NCI-H2171 (cell line): ENCODE results near the gene LY6G6D.

Source experiments
- DNase-seq: peaks from one replicate; lab custom pipeline; 2025; lab: John Stamatoyannopoulos, UW

Gene LY6G6D

DNA sequence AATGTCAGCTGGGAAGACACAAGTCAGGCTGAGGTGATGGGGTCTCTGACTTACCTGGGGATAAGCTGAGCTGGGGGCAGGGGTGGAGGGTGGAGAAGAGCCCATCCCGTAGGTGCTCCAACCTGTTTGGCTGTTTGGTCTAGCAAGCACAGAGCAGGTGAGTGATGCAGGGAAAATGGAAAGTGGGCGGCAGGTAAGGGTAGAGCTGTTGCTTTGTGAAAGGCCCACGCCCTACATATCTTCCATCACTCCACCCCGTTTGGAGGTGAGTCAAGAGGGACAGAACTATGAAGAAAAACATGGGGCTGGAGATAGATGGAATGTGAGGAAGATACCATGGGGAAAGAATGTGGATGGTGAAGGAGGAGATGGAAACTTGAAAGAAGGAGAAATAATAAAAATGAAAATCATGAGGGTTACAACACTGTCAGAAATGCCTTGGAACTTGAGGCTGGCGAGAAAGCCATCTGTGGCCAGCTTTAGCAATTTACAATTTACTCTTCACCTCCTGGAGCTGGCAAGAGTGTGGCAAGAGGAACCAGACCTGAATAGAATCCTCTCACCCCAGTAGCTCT lies 5.1 kb downstream of the LY6G6D start:
- no peak for DNase-seq

DNA sequence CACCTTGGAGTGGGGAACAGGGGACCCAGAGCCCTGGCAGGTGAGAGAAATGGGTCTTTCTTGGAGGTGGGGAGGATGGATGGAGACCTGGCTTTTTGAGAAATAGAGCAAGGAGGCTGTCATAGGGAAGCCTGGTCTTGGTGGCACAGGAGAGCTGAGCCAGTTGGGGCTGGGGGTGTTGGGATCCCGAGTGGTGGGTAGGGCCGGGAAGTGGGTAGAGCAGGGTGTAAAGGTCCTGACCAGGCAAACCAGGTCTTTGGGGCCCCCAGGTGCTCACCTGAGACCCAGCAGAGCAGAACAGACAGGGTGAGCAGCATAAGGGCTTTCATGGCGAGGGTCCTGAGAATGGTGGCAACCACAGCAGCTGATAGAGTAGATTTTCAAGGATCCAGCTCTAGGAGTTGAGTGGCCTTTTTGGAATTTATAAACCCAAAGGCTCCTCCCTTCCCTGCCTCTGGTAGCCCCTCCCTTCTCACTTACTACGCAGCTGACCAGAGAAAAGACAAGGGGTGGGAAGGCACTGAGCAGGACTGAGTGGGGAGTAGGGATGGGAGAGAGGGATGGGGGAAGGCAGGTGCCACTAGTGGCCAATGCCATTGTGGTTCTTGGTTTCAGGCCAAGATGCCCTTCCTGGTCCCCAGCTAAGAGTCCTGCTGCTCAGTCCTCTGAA lies 6.3 kb downstream of the LY6G6D start, which contains the start of gene LY6G6C:
LY6G6C (minus strand) TSS at position 396 of the 670 bp plus-strand sequence; CDS start at position 329, 67 bp downstream.
- DNase-seq, result no peak

DNA sequence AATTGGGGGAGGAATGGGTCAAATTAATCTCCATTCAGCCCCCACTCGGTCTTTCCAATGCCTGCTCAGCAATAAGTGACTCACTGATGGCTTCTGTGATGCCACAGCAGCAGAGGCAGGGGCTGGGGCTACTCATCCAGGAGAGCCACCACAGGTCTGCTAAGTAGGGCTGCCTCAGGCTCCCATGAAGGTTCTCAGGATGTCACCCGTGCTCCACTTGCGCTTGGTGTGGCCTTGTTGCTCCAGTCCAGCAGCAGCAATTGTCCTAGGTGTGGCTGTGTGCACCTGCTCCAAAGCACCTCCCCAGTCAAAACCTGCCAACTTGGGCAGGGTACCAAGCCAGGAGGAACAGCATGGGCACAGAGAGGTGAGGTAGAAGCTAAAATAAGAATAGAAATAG lies 7.0 kb downstream of the LY6G6D start:
- no peak for DNase-seq

DNA sequence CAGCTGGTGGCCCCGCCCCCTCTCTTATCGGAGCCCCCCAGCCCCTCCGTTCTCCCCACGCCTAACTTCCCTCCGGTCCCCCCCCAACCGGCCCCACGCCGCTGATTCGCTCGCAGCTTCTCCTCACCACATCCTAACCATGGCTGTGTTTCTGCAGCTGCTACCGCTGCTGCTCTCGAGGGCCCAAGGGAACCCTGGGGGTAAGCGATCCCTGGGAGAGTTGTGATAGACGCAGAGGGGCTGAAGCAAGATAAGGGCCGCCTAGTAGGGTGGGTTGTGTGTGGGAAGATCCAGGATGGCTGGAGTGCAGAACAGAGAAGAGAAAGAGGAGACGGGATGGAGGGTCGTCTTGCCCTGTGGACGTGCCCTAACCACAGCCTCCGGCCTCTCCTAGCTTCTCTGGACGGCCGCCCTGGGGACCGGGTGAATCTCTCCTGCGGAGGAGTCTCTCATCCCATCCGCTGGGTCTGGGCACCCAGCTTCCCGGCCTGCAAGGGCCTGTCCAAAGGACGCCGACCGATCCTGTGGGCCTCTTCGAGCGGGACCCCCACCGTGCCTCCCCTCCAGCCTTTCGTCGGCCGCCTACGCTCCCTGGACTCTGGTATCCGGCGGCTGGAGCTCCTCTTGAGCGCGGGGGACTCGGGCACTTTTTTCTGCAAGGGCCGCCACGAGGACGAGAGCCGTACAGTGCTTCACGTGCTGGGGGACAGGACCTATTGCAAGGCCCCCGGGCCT lies 8.3 kb downstream of the LY6G6D start, which contains the start of gene MPIG6B:
MPIG6B (plus strand) TSS at position 129 of the 735 bp plus-strand sequence; CDS start at position 140, 11 bp downstream.
- DNase-seq, result peak; percentile 9

DNA sequence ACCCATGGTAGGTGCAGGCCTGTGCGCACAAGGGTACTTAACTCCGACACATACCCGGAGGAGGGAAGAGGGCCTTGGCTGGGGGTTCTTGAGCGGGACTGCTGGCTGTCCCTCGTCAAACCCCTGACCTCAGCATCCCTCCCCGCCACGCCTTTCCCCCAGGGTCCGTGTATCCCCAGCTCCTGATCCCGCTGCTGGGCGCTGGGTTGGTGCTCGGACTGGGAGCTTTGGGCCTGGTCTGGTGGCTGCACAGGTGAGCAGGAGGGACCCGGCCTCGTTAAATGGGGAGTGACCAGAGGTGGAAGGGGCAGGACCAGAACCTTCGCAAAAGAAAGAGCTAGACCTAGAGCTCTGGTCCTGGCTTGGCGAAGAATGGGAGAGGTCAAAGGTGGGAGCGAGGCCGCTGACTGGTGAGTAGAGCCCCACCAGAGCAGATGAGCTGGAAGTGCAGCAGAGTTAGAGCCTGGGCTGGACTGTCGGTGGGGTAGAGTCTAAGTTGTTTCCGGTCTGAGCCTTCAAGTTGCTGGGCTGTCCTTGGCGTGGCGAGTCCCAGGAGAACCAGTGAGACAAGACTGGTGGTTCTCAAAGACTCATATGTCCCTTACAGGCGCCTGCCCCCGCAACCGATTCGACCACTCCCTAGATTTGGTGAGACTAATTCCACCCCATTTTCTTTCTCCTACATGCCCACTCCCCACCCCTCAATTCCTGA lies 9.0 kb downstream of the LY6G6D start:
- no peak for DNase-seq

DNA sequence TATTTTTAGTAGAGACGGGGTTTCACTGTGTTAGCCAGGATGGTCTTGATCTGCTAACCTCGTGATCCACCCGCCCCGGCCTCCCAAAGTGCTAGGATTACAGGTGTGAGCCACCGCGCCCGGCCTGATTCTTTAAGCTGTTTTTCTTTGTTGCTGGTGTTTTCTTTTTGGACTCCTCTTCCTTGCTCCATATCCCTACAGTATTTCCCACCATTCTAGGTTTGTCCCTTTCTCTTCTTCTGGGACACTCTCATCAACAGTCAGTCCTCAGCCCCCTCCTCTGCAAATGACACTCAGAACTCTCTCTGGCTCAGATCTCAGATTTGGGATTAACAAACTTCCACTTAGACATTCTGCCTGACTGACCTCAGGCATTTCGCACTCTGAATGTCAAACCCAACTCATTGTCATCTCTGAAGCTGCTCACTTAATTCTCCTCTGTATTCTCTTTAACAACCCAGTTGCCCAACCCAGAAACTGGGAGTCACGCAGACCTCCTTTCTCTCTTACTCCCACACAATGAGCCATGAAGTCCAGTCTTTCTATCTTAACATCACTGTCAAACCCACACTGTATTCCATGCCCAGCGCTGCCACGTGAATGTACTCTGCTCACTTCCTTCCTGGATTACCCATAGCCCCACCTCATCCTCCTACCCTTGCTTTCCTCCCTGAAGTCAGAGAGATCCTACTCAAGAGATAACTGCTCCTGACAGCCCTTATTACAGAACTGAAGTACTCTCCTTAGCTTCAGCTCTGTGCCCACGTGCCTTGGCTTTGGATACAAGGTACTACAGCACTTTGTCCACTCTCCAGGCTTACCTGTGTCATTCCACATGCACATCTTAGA lies 10.6 kb downstream of the LY6G6D start:
- DNase-seq, result no peak

DNA sequence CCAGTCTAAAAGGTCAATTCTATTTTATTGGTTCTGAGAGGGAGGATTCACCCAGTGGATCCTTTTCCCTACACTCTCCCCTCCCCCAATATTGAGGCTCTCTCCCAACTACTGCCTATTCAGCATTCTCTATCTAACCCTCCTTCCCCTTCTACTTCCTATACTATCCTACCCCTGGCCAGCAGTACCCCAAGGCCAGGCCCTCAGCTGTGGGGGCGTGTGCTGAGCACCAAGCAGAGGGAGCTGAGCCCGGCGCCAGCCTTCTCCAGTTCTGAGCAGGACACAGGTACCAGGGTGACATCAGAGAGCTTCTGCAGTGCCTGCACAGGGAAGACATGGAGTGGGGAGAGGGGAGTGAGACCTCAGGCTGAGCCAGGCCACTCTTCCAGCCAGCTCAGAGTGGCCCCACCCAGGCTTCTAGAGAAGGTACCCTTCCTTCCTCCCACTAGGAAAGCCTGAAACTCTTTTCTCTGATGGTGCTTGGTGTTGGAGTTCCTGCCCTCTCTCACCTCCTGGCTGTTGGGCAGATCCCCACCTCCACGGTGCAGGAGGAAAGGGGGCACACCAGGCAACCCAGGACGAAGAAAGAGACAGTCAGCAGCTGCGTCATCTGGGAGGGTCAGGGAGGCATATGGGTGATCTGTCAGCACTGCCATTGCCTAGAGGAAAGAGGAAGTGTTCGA lies 12.0 kb downstream of the LY6G6D start:
- DNase-seq, result no peak

DNA sequence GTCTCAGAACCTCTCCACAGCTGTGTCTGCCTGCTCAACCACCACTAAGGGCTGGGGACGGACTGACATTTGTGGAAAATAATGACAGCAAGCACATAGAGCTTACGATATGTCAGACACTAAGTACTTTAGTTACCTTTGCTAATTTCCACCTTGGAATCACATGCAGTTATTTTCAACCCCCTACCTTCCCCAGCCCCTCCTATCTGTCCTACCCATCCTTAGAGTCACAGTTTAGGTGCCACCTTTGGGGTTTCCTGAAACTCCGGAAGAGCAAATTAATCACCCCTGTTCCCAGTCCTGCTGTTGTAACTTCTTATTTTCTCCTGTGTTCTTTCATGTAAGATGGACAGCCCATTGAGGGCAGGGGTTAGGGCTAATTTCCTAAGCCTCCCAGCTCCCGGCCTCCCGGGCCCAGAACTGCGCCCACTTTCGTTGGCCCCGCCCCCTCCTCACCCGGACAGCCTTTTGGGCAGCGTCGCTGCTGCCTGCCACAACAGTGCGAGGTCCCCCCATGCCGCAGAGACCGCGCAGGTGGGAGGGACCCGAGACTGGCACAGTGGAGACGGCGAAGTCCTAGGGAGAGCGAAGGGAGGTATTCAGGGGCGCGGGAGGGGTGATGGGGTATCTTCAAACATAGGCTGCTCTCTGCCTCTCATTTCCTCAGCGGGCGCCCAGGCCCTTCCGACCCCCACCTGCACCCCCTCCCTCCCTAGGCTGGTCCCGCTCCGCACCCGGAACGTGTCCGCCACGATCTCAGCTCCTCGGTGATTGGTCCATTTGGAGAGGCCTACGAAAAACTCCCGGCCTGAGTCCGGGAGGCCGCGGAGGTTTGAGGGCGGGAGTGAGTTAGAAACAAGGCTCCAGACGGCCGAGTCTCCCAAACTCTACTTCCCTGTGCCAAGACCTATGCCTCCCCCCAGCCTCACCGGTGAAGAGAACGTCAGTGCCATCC lies 12.8 kb downstream of the LY6G6D start:
- no peak for DNase-seq

DNA sequence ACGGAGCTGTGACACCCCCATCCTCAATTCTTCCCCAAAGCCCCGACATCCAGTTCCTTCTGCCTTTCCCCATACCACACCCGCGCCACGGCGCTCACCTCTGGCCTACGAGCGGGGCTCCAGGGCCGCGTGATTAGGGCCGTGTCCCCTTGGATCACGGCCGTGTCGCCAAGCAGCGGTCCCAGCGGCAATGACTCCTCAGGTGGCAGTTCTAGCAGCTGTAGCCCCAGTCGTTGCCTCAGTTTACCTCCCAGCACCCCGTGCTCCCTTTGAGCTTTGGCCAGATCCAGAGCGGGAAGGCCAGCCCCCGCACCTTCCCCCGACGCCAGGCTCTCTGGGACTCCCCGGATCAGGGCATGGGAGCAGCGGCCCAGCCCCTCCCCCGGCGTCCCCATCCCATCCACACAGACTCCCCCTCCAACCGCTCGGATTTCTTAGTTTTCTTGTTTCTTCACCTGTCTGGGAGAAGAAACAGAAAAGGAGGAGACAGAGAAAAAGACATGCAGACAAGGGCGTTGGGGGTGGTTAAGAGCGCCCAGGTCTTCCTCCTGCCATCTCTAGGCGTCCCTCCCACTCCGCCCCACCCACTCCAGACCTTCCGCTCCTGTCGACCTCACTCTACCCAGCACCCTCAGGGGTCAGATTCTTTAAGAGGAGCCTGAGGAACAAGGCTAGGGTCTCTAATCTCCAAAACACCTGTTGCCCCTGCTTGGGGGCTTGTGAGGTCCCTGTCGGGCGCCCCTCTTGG lies 13.8 kb downstream of the LY6G6D start, which contains the start of gene DDAH2:
DDAH2 (minus strand) TSS at position 533 of the 748 bp plus-strand sequence; CDS start at position 395, 138 bp downstream.
- DNase-seq, result no peak

DNA sequence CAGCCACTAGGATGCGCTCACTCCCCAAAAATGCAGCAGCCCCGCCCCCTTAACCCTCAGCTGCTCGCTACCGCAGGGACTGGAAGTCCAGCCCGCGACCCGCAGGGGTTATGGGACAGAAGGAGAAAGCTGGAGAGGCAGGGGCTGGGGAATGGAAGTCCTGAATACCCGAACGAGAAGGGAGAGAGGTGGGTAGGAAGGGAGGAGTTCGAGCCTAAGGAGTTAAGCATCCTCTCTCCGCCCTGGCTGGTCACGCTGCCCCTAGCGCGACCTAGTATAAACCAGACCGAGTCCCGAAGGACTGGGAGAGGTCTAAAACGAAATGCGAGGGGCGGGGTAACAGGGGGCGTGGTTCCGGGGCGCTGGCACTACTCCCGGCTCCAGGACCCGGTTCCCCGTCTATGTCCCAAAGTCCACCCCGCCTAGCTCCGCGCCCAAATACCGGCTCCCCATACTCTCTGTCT lies 14.4 kb downstream of the LY6G6D start:
- peak; percentile 77 for DNase-seq

DNA sequence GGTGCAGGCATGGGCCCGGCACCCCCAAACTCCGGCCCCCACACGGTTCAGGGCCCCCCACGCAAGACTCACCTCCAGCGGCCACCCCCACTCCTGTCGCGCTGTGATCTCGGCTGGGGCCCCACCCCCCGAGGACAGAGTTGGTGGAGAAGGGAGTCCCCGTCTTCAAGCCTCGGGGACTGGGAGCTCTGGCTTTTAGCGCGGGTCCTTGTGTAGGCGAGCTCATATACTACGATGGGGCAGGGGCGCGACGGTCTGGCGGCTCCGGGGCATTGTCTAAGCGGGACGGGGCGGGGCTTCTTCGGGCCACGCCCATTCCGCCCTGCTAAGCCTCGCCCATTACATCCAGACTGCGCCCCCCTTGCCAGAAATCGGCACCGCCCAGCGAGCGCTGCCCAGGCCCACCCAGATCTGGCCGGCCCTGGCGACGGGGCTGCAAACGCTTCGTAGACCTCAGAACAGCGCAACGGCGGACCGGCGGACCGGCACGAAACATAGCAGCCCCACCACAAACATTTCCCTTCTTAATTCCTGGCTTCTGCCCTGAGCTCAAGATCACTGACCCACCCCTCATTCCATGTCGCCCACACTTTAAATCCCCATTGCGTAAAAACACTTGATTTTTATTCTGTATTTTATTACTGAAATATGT lies 15.0 kb downstream of the LY6G6D start:
- peak; percentile 24 for DNase-seq

DNA sequence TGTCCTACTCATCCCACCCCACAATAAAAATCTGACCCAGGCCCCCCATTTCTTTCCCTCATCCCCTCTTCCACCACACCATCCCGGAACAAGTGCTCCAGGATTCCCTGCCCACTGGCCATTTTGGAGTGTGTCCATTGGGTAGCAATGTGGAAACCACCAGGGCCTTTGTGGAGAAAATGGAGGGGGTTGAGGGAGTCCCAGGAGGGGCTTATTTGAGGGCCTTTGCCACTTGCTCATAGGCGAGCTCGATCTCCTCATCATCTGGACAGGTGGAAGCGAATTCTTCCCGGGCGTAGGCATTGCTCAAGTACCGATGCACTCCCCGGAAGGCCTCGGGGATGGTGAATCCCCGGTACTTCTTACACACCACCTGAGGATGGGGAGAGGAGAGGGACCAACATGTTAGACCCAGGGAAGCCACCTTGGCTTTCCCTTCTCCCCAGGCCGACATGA lies 15.5 kb downstream of the LY6G6D start:
- DNase-seq, result no peak

DNA sequence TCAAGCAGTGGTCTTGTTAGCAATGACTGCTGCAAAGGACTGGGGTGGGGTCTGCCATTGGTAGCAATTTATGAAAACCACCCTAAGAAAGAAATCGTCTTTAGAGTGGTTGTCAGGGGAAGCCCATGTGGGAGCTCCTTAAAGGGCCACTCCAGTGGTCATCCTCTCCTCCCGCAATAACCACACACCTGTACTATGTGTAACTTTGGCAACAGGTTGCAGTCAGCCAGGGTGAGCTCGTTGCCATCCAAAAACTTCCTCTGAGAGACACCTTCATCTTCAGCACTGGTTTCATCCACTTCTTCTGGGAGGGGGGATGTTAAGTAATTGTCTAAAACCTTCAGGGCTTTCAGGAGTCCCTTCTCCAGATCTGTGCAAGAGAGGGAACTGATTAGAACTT lies 16.9 kb downstream of the LY6G6D start:
- DNase-seq, result no peak

DNA sequence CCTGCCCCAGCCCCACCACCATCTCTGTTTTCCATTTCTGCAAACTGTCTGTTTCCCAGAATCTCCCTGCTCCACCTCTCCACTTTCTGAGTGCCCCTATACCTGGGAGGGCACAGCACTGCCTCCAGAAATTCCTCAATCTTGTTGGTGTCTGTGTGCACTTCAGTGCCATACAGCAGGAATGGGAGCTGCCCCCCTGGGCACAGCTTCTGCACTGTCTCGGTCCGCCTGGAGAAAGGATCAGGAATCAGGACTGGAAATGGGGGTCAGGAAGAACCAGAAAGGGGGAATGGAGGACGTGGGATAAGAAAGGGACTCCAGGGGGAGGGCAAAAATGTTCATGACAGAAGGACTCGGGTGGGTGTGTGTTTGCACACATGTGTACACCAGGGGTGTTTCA lies 18.6 kb downstream of the LY6G6D start:
- DNase-seq, result no peak

DNA sequence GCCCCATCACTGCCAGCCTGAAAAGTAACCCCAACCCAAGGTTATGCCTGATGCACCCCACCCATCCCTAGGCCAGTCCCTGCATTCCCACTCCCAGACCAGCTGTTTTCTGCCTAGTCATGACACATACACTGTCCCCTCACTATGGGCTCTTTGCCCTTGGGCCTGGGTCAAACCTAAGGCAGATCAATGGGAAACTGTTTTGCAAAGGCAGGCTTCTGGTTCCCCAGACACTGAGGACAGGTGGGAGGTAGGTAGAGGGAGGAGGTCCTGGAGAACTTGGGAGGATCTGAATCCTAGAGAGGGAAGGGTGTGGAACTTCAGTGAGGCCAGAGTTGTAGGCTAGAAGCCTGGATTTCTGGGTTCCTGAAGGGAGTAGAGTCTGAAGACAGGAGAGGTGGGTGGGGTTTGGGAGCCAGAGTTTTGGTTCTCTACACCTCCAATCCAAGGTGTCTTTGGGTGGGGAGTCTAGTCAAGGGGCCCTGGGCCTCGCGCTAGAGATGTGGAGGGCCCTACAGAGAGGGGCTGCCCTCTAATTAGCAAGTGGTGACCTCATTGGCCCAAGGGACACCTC lies 19.2 kb downstream of the LY6G6D start:
- DNase-seq, result no peak

DNA sequence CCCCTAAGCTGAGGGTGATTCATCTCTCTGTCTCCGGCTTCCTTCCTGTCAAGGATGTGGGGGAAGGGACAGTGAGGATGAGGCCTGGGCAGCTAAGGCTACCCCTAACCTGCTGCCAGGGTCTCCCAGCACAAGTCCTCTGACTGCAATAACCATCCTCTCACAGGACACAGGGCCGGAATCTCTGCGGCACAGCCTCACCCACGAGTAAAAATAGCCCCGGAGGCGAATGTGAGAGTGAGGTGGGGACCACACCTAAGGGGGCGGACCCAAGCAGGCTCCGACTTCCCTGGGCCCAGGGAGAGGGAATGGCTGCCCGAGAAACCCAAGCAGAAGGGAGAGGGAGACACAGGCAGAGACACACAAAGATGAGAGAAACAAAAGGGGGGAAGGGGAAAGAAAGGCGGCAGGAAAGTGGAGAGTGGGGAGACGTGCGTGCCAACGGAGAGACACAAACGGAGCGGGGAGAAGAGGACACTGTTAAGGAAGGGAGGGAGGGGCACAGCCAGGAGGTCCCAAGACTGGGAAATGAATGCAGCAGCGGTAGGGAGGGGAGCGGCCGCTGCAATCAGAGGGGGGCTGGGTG lies 19.8 kb downstream of the LY6G6D start:
- no peak for DNase-seq

DNA sequence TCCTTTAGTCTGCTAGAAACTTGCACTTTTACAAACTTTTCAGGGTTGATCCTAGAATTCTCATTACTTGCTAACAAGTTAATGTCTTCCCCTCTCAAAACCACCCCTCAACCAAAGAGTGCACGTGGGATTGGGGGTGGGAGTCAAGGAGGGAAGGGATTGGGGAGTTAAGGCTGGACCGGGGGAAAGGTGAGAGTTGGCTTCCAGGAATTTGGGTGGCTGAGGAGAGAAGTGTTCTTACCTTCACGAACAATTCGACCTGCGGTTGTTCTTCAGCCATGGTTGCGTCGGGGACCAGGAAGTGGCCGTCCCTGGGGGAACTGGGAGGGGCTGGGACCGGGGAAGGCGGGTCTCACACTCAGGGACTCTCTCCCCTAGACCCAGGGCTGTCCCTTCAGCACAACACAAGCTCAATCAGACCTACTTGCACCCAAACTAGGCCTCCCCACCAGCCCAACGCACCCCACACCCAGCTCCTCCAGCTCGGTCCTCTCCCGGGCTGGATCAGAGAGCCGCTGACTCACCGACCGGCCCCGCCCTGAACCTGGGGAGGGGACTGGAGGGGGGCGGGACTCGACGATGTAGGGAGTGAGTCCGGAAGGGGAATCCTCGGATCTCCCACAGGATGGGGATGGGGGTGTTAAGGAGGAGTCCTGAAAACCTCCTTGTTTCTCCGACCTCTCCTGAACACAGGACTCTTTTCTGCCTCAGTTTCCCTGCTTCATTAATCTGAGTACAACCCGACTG lies 21.0 kb downstream of the LY6G6D start, which contains the start of gene CLIC1:
CLIC1 (minus strand) TSS at position 510 of the 747 bp plus-strand sequence; CDS start at position 280, 230 bp downstream.
- DNase-seq, result peak; percentile 69
